SK-N-MC (cell line): ENCODE measurements around the gene MSL1.

Experiments
- DNase-seq: peaks from one replicate; pipeline ENCODE4 v3.0.0-alpha.2; 2011; ENCODE audit warnings: low read depth, low spot score
- H3K27ac ChIP-seq: fragments of 200-600 bp; sonication (generic); 2 replicates; pipeline ENCODE4 v1.5.1; 2016; ENCODE audit warnings: mixed run types
- H3K36me3 ChIP-seq: fragments of 200-600 bp; sonication (generic); 2 replicates; pipeline ENCODE4 v1.6.1; 2017; ENCODE audit warnings: antibody characterized with exemption, low read length, mixed read lengths; ENCODE audit not compliant: insufficient read depth
- H3K4me3 ChIP-seq: fragments of 200-600 bp; sonication (generic); 2 replicates; pipeline ENCODE4 v1.5.1; 2016
- H3K9ac ChIP-seq: fragments of 200-600 bp; sonication (generic); 2 replicates; pipeline ENCODE4 v1.8.0; 2017; ENCODE audit warnings: mixed run types, mixed read lengths; ENCODE audit not compliant: insufficient read length
- H3K9me3 ChIP-seq: fragments of 200-600 bp; sonication (generic); 2 replicates; pipeline ENCODE4 v1.6.1; 2017; ENCODE audit warnings: low read depth, mild to moderate bottlenecking, antibody characterized with exemption, low read length, moderate library complexity, mixed read lengths
- EZH2 ChIP-seq: fragments of 200-600 bp; sonication (generic); IDR thresholded peaks from one replicate; pipeline ENCODE4 v1.6.1; 2017; ENCODE audit warnings: antibody characterized with exemption
- FOXP2 ChIP-seq: optimal IDR thresholded peaks from 2 replicates; pipeline ENCODE3; 2011; ENCODE audit warnings: mild to moderate bottlenecking, moderate library complexity; ENCODE audit not compliant: insufficient read depth; ENCODE audit errors: extremely low read length, control extremely low read depth
- POLR2AphosphoS5 ChIP-seq: IDR thresholded peaks from 2 replicates; pipeline ENCODE4 v1.6.1; 2012; ENCODE audit warnings: mild to moderate bottlenecking, low read depth, low read length, borderline replicate concordance

Gene MSL1

GRCh38 chr17:40173091-40173777 lies 51.5 kb downstream of the MSL1 start:
- peaks cover 63% of the 10 kb centered on the region for H3K36me3 ChIP-seq
- TF ChIP-seq FOXP2 (no peak), EZH2 (no peak), POLR2AphosphoS5 (no peak)

GRCh38 chr17:40173778-40174135 lies 52.0 kb downstream of the MSL1 start:
- H3K27ac ChIP-seq: no peak overlapping the region
- DNase-seq: no peak
- TF ChIP-seq EZH2: no peak
- peaks cover 58% of the 10 kb centered on the region for H3K36me3 ChIP-seq
- no peaks in the 10 kb centered on the region for H3K9me3 ChIP-seq
- H3K4me3 ChIP-seq: no peak overlapping the region
- no peak overlapping the region for H3K9ac ChIP-seq

More at GRCh38 chr17:40173091-40173777, 51.5 kb downstream of the MSL1 start:
- no peak overlapping the region for H3K9ac ChIP-seq
- H3K9me3 ChIP-seq: no peaks in the 10 kb centered on the region
- DNase-seq: no peak
- H3K4me3 ChIP-seq: no peak overlapping the region
- no peak overlapping the region for H3K27ac ChIP-seq

GRCh38 chr17:40174514-40174913 lies 52.7 kb downstream of the MSL1 start:
- Histone ChIP-seq H3K27ac (no peak overlapping the region; the same call in 1 of the 2 replicates), H3K36me3 (peaks cover 50% of the 10 kb centered on the region), H3K4me3 (no peak overlapping the region), H3K9me3 (no peaks in the 10 kb centered on the region), H3K9ac (no peak overlapping the region)
- DNase-seq: no peak
- TF ChIP-seq POLR2AphosphoS5 (no peak), FOXP2 (no peak), EZH2 (no peak)

- peaks cover 34% of the 10 kb centered on the region for H3K36me3 ChIP-seq
- no peak for DNase-seq
- H3K9ac ChIP-seq: no peak overlapping the region
- H3K4me3 ChIP-seq: no peak overlapping the region
- no peaks in the 10 kb centered on the region for H3K9me3 ChIP-seq
- no peak overlapping the region; the same call in 1 of the 2 replicates for H3K27ac ChIP-seq
- TF ChIP-seq FOXP2: no peak
- no peak for TF ChIP-seq POLR2AphosphoS5
- no peak for TF ChIP-seq EZH2
Measured at GRCh38 chr17:40175928-40176753, 54.4 kb downstream of the MSL1 start.

DNA sequence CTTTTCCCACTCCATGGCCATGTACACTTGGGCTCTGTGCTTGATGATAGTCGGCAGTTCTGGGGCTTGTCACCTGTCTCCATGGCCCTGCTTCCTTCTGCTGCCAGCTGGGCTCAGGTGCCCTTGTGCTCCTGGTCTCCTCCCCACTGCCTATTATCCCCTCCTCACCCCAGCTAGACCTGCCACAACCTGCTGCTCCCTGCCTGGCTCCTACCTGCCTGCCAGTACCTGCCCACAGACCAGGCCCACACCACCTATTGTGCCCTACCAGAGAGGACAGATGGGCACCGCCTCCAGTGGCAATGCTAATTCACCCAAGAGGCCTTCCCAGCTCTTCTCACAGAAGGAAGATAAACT lies 55.0 kb downstream of the MSL1 start:
- TF ChIP-seq POLR2AphosphoS5 (no peak), EZH2 (no peak), FOXP2 (no peak)
- peaks cover 28% of the 10 kb centered on the region for H3K36me3 ChIP-seq
- H3K27ac ChIP-seq: no peak overlapping the region
- no peak overlapping the region for H3K9ac ChIP-seq
- peak overlapping the region; percentile 84; the same call in 1 of the 2 replicates for H3K4me3 ChIP-seq
- DNase-seq: no peak
- no peaks in the 10 kb centered on the region for H3K9me3 ChIP-seq

DNA sequence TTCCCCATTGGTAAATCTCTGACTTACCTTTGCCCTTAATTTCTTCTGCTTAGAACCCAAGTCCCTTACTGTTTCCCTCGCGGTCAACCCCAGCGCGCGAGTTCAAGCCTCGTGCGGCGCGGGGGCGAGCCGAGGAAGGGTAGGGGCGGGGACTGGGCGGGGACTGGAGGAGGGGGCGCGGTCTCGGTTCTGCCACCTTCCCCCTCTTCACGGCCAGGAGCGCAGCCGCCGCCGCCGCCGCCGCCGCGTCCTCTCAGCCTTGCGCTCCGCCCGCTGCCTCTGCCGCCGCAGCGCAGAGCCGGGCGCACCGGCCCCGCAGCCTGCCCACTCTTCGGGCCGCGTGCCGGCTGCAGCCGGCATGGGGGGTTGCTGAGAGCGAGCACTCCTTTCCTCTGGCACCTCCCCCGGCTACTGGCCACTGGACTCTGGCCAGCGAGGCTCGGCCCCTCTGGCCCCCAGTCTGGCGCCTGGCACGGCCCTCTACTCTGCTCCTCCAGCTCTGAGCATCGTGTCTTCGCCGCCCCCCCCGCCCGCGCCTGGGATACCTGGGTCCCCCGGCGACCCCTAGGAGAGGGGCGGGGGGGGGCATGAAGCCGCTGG lies 55.6 kb downstream of the MSL1 start, which contains the start of gene RAPGEFL1:
Gene RAPGEFL1, plus strand, starts transcription at position 196 of the 600 bp plus-strand sequence. Its CDS starts 392 bp downstream, at position 588.
- Histone ChIP-seq H3K36me3 (peaks cover 21% of the 10 kb centered on the region; the same call in 1 of the 2 replicates), H3K9me3 (no peaks in the 10 kb centered on the region), H3K9ac (peak within 1 kb of the TSS; percentile 69), H3K4me3 (peak within 1 kb of the TSS; percentile 84), H3K27ac (no peak within 1 kb of the TSS; the same call in 1 of the 2 replicates)
- DNase-seq: no peak
- TF ChIP-seq POLR2AphosphoS5 (no peak; the same call in 1 of the 2 replicates), FOXP2 (no peak), EZH2 (no peak)

- no peak overlapping the region for H3K27ac ChIP-seq
- peaks cover 14% of the 10 kb centered on the region; the same call in 1 of the 2 replicates for H3K36me3 ChIP-seq
Measured at GRCh38 chr17:40178021-40178601, 56.3 kb downstream of the MSL1 start.

DNA sequence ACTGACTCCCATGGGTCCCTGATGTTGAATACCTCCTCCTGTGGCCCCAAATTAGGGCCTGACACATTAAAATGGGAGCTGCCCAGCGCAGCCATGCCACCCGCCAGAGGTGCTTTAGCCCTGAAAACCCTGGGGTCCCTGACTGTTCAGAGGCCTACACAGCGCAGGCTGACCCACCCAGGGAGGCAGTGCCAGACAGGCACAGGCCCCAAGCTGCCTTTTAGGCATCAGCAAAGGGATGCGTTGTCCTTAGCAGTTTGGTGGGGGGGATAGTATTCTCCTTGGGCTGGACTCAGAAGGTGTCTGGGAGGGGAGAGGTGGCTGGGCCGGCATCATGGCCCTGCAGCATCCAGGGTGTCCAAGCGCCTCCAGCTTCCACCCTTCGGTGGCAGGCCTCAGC lies 56.9 kb downstream of the MSL1 start:
- no peak for DNase-seq
- Histone ChIP-seq H3K9ac (no peak overlapping the region), H3K9me3 (no peaks in the 10 kb centered on the region), H3K4me3 (peak overlapping the region; percentile 84; the same call in 1 of the 2 replicates), H3K36me3 (peaks cover 10% of the 10 kb centered on the region; the same call in 1 of the 2 replicates), H3K27ac (no peak overlapping the region)
- TF ChIP-seq FOXP2 (no peak), POLR2AphosphoS5 (no peak), EZH2 (no peak)

More at GRCh38 chr17:40178021-40178601, 56.3 kb downstream of the MSL1 start:
- Histone ChIP-seq H3K4me3 (peak overlapping the region; percentile 84), H3K9me3 (no peaks in the 10 kb centered on the region), H3K9ac (peak overlapping the region; percentile 69)
- DNase-seq: no peak
- TF ChIP-seq POLR2AphosphoS5: no peak
- no peak for TF ChIP-seq FOXP2
- no peak for TF ChIP-seq EZH2
